Inflammatory macrophage (primary cell): Measurements from ENCODE around the gene CKLF.
"Not testable (repeated sequence)": the region's sequence is repeated elsewhere in the genome, so short reads cannot be mapped to it uniquely, and the experiment has no call there.

Source experiments
- DNase-seq, 2 donors: peaks; one replicate each; pipeline ENCODE4 v3.0.0-alpha.2; 2020 to 2022

Gene CKLF

DNA sequence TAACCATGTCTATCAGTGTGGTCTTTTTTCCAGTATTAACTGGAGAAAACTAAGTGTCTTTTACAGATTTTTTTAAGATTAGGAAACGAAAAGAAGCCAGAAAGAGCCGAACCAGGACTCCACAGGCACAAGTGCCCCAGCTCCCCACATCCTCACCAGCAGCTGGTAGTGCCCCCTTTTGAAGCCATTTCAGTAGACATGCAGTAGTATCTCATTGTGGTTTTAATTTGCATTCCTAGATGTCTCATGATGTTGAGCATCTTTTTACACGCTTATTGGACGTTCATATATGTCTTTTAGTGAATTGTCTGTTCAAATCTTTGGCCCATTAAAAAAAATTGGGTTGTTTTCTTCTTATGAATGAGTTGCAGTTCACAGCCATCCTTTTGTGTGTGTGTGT lies 47.4 kb downstream of the CKLF start:
- DNase-seq, result no peak

DNA sequence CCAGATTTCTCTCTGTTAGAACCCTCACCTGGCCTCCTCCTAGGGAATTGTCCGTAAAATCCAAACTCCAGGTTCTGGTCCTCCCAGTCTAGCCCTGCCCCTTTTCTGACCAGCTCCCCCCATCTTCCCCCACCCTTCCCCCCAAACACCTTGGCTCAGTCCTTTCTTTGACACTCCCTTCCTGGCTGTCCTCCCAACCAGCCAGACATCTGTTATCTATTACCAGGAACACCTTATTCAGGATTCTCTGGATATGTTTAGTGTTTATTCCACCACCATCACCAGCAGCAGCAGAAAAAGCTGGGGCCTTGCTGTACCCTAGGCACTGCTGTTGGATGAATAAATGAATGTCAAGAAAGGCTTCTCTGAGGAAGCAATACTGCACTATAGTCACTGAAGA lies 48.1 kb downstream of the CKLF start:
- DNase-seq, result no peak

DNA sequence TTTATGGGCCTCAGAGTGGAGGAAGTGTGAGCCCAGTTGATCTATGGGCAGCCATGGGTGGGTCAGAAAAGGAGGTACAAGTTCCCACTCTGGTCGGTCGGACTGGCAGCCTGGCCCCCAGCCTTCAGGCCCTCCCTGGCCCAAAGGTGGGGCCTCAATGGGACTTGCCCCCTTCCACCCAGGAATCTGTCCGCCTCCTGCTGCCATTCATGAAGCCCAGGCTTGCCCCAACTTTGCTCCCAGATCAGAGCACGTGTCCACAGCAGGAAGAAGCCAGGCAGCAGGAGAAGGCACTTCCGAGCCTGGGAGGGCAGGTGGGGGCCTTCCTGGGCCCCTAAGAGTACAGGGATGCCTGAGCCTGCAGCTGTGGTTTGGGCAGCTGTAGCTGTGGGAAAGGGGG lies 49.1 kb downstream of the CKLF start:
- no peak for DNase-seq

DNA sequence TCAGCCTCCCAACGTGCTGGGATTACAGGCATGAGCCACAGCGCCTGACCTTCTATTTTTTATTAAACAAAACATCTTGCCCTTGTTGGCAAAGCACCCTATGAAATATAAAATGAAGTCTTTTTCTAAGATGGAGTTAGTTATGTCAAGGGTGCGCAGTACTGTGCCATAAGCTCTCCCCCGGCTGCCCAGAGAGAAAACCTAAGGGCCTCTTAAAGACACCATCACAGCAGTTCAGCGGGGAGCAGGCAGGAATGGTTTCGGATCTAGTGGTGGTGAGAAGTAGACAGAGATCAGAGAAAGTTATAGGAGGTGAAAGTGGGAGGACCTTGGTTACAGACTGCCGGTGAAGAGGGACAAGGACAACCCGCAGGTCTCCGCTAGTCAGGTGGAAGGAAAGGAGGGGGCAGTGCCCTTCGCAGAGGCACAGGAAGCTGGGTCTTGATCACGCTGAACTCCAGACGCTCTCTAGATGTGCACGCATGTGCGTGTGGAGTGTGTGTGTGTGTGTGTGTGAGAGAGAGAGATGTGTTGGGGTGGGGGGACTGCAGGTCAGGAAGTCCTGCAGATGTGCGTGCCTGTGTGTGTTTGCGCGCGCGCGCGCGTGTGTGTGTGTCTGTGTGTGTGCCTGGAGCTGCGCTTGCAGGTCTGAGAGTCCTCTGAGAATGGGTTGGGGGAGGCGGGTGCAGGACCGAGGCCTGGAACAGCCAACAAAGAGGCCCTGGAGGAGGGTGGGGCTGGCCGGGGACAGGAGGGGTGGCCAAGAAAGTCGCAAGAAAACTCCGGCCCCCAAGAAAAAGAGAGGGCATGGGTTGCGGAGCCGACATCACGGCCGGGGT lies 51.4 kb downstream of the CKLF start:
- peak; percentile 30 to 49 for DNase-seq

DNA sequence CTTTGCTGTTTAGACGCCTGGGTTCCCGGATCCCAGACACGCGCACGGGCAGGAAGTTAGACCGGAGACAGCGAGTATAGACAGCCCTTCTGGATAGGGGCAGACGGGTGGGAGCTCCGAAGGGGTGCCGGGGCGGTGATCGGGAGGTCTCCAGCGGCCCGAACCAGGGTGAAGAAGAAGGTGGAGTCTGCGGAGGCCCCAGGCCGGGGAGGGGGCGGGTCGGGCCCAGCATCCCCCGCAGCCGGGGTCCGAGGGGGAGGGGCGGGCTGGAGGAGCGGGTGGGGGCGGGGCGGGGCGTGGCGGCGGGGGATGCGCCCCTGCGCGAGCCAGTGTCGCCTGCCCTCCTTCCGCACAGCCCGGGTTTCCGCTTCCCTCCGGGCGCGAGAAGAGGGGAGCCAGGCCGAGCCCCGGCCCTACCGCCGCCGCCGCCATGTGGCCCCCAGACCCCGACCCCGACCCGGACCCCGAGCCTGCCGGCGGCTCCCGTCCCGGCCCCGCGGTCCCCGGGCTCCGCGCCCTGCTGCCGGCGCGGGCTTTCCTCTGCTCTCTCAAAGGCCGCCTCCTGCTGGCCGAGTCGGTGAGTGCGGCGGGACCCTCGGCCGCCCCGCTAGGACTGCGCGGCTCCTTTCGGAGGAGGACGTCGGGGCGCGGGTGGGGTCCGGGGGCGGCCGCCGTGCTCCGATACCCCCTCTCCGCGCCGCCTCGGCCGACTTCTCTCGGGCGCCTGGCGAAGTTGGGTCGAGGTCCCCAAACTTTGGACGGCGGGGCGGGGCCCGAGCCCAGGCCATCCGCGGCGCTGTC lies 52.2 kb downstream of the CKLF start, which contains the start of gene CMTM3:
Gene CMTM3, plus strand, starts transcription at position 329 of the 801 bp plus-strand sequence. Its CDS starts 102 bp downstream, at position 431.
- DNase-seq, result peak; percentile 50 to 62

DNA sequence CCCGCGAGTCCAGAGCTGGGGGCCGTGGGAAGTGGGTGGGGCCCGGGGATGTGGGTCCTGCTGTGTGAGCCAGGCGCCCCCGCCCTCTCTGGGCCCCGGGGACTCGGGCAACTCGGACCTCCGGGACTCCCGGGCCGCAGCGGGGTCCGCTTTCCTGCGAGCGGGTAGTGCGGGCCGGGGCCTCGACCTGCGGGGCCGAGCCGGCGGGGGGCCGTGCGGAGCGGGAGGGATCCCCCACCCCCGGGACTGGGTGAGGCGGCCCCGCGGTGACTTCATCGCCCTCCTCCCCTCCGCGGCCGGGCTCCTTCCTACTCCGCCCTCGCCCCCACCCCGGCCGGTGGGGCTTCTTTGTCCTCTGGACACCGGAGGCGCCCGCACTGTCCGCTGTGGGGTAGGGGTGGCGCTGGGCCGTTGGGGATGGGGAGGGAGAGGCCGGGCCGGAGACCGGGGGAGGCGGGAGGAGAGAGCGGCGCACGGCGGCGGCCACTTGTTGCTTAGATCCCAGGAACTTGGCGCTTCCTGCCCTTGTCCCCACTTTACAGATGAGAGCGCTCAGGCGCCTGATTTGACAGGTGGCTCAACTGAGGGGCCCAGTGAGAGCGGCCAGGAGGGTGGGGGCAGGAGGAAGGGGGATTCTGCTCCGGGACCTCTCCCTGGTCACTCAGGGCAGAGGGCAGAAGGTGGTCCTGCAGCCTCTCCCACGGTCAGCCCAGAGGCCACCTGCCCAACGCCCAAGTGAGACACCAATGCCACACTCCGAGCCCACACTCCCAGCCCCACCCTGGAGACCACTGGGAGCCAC lies 53.0 kb downstream of the CKLF start:
- DNase-seq, result peak; percentile 44 to 56

DNA sequence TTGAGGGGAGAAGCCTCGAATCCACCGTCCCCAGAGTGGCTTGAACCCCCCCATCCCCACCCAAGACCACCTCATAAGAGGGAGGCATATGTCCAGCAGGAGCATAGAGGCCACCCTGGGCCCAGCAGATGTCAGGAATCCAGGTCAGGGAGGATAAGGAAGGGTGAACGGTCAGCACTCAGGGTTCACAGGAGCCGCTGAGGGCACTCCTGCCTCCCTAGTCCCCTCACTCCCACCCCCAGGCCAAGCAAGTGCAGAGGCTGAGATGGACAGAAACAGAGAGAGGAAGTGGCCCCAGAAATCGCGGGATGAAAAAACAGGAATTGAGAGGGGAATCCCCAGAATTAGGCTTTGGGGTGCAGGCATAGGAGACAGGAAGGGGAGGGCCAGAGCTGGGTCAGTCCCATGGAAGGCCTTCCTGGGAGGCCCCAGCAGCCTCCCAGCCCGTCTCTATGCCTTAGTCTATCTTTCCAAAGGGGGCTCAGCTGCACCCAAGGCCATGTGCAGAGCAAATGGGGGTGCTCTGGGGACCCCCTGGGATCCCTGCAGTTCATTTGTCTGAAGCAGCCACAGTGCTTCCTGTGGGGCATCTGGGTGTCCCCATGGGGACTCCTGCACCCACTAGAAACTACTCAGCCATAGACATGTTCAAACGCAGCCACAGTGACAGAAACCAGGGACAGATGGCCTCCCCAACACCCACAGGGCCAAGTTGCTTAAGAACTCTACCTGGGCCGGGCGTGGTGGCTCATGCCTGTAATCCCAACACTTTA lies 53.8 kb downstream of the CKLF start:
- peak; percentile 77 to 78 for DNase-seq

DNA sequence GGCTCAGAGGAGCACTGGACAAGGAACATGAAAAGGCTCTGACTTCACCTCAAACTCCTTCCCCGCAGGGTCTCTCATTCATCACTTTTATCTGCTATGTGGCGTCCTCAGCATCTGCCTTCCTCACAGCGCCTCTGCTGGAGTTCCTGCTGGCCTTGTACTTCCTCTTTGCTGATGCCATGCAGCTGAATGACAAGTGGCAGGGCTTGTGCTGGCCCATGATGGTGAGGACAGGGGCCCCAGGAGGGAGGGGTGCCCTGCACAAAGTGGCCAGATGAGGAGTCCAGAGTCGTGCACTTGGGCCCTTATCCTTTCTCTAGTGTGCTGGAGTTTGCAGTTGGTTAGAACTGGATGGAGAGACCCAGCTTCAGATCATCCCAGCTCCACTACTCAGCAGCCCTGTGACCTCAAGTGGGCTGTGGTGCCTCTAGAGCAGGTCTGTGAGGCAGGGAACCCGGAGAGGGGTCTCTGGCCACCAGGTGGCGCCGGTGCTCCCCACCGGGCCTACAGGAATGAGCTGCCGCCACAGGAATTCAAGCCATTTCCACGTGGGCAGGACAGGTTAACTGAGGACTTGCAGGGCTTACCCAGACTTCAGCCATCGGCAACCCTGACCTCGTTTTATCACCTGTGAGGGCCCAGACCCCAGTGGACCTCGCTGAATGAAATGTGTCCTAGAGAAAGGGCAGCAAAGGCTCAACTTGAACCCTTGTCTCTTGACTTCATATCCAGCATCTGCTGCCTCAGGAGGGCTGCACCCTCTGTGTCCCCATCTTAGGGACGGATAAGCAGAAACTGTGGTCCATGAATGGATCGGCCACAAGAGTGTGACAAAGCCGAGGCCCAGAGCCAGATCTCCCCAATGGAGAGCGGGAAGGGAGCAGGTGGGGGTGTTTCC lies 56.1 kb downstream of the CKLF start:
- peak; percentile 46 to 57 for DNase-seq

DNA sequence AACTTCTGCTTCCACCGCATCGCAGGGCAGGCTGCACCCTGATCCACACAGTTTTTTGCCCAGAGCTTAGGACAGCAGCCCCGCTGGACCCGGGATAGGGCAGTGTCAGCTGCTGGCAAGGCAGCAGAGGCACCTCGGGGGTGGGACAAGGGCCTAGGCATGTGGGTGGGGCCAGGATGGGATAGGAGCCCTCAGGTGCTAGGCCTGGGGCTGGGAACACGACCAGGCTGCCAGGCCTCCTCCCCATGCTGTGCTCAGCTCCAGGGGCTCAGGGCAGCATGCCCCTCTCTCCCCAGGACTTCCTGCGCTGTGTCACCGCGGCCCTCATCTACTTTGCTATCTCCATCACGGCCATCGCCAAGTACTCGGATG lies 56.7 kb downstream of the CKLF start:
- no peak for DNase-seq

DNA sequence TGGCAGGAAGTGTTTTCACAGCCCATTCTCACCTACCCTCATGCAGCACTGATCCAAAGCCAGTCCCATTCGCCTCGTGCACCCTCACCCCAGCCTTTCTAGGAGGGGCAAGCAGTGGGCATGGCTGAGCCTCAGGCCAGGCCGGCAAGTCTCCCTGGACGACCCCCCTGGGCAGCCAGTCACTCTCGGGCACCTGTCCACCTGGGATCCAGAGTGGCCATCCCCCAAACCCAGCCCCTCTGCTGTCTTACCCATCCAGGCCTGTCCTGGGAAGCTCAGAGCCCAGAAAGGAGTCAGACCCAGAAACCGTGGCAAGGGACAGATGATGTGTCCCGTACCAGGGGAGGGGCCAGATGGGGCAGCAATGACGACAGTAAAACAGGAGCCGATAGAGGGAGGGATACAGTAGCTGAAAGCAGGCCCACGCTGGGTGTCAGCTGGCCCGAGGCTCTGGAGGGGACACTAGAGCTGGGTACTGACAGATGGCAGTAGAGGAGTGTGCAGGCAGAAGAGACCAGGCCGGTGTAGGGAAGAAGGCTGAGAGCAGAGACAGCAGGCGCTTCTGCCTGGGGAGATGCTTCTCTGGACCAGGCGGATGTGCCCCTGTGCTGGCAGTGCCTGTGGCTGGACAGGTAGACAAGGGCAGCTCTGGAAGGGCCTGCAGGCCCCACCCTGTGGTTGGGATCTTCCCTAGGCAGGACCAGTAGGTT lies 57.9 kb downstream of the CKLF start:
- DNase-seq, result no peak

DNA sequence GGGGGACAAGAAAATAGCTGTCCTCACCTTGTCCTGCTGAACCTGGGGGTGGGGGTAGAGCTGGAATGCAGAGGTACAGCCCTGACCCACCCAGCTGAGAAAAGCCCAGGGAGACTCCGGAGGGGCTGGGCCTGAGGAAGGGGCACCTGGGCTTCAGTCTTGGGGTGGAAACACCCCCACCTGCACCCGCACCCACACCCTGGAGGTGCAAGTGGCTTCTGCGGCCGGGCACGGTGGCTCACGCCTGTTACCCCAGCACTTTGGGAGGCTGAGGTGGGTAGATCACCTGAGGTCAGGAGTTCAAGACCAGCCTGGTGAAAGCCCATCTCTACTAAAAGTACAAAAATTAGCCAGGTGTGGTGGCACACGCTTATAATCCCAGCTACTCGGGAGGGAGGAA lies 59.5 kb downstream of the CKLF start:
- DNase-seq, result not testable (repeated sequence)

DNA sequence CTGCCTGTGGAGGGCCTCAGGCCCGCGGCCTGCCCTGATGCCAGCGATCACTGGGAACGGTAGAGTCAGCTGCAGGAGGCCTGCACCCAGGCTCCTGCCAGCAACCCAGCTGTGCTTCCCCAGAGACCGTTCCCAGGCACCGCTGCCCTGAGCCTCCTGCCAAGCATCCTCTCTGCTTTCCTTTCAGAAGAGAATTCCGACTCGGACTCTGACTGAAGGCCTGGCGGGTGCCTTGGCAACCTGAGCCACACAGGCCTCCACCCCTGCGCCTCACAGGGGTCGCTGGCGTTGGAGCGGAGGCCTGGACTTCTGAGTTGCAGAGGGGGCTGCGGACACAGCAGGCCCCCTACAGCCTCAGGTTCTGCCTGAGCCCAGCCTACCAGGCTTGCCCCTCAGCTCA lies 60.0 kb downstream of the CKLF start:
- DNase-seq, result no peak

DNA sequence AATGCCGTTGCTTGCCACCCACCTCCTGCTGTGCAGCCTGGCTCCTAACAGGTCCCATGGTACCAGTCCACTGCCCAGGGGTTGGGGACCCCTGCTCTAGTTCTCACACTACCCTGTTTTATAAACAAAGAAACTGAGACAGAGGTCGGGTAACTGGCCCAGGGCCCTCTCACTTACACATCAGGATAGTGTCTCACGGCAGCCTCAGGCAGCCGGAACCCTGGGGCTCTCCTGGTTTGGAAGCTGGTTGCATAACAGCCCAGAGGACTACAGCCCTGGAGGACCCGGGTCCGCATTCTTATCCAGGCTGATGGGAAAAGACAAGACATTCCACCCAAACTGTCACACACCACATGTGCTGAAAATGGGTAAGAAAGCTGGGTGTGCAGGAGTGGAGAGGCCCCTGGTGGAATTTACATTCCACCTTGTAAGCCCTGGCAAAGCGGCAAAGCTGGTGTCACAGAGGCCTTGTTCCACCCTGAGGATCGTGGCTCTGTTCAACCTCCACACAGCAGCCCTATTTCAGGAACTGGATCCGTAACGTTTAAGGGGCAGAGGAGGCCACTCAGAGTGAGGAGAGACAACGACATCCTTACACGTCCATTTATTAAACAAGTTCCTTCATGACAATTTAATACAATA lies 61.9 kb downstream of the CKLF start:
- DNase-seq, result no peak
